Fibroblast of lung (primary cell): ENCODE results near the gene PTCH2. TPM values are rescaled to one million over a fixed set of nuclear protein-coding genes. Genes with fewer than 3 reads are reported as not detected.

Experiments
- DNase-seq, 2 donors: peaks; one replicate each; pipeline versions ENCODE4 v3.0.0 to v3.0.0-alpha.2; 2010; ENCODE audit warnings: low read depth in 2 of 2
- H2AFZ ChIP-seq: 2 replicates; pipeline ENCODE4 v1.5.1; 2012; ENCODE audit warnings: low read length, control low read depth, inconsistent platforms
- H3K27ac ChIP-seq: 2 replicates; pipeline ENCODE4 v1.5.1; 2011; ENCODE audit warnings: low read length, control low read depth; ENCODE audit not compliant: insufficient read depth
- H3K27me3 ChIP-seq: 2 replicates; pipeline ENCODE4 v1.5.1; 2011; ENCODE audit warnings: mild to moderate bottlenecking, low read length; ENCODE audit not compliant: control insufficient read depth, insufficient read depth
- H3K36me3 ChIP-seq: 2 replicates; pipeline ENCODE4 v1.5.1; 2011; ENCODE audit warnings: low read length; ENCODE audit not compliant: control insufficient read depth, insufficient read depth
- H3K4me1 ChIP-seq: 2 replicates; pipeline ENCODE4 v1.5.1; 2011; ENCODE audit warnings: low read length; ENCODE audit not compliant: control insufficient read depth, insufficient read depth; ENCODE audit errors: extremely low read depth
- H3K4me2 ChIP-seq: 2 replicates; pipeline ENCODE4 v1.5.1; 2011; ENCODE audit warnings: low read length, control low read depth; ENCODE audit not compliant: insufficient read depth; ENCODE audit errors: extremely low read depth
- H3K4me3 ChIP-seq, 4 experiments: fragments of 200-600 bp in 1 of 4; sonication (generic) in 1 of 4; replicated peaks in 1 of 4; 2 replicates each; pipeline ENCODE4 v1.5.1; 2011 to 2016; ENCODE audit warnings: low read length in 4 of 4, low read depth in 3 of 4, mild to moderate bottlenecking in 3 of 4, control low read depth in 2 of 4, inconsistent platforms in 1 of 4, mixed read lengths in 1 of 4; ENCODE audit not compliant: insufficient read depth in 1 of 4; ENCODE audit errors: control extremely low read depth in 1 of 4
- H3K79me2 ChIP-seq: 2 replicates; pipeline ENCODE4 v1.5.1; 2012; ENCODE audit warnings: mild to moderate bottlenecking, low read length, inconsistent platforms; ENCODE audit not compliant: control insufficient read depth, insufficient read depth
- H3K9ac ChIP-seq: 2 replicates; pipeline ENCODE4 v1.5.1; 2011; ENCODE audit warnings: mild to moderate bottlenecking, low read length, control low read depth; ENCODE audit not compliant: insufficient read depth
- H3K9me3 ChIP-seq: 2 replicates; pipeline ENCODE4 v1.5.1; 2012; ENCODE audit warnings: low read depth, low read length; ENCODE audit not compliant: control insufficient read depth, insufficient read depth
- H4K20me1 ChIP-seq: 2 replicates; pipeline ENCODE4 v1.5.1; 2011; ENCODE audit warnings: low read length; ENCODE audit not compliant: control insufficient read depth, insufficient read depth; ENCODE audit errors: extremely low read depth
- CTCF ChIP-seq, 2 donors: IDR thresholded peaks in 1 of 2; conservative IDR thresholded peaks in 1 of 2; 1 replicate in 1 of 2; 2 replicates in 1 of 2; pipeline ENCODE4 v1.5.1; 2011 to 2012; ENCODE audit warnings: low read length in 2 of 2, control low read depth in 1 of 2, inconsistent platforms in 1 of 2, low read depth in 1 of 2, mild to moderate bottlenecking in 1 of 2
- EZH2 ChIP-seq: IDR thresholded peaks from 2 replicates; pipeline ENCODE4 v1.5.1; 2012; ENCODE audit warnings: low read length, control low read depth, mild to moderate bottlenecking; ENCODE audit errors: missing control alignments
- polyA plus RNA-seq, 2 donors: library from polyadenylated mRNA; depleted of rRNA in 1 of 2; stranded (reverse) in 1 of 2; unstranded in 1 of 2; fragments of >200 nt; gene quantifications; 2 replicates each; pipeline ENCODE4 v1.2.1, GENCODE V29; 2011 to 2012; ENCODE audit warnings: missing spikeins in 1 of 2
- total RNA-seq: library from RNA; depleted of rRNA; stranded (reverse); fragments of >200 nt; gene quantifications from 2 replicates; pipeline ENCODE4 v1.2.1, GENCODE V29; 2014

The PTCH2 gene
- total and polyA plus RNA-seq, 2 donors (not counting 1 experiment from before 2014, with no cell fraction given) = 0.15 to 0.50 TPM

GRCh38 chr1:44783697-44784093, 59.4 kb downstream of the PTCH2 start:
- no peak for TF ChIP-seq EZH2
- no peak for TF ChIP-seq CTCF (conservative IDR thresholded peaks at IDR 0.05 in 1 of 2, IDR thresholded peaks at IDR 0.05 in 1 of 2; ENCODE audit: low read depth in 1 of 2, low read length in 2 of 2)
- Histone ChIP-seq H3K27ac (no peak overlapping the region), H3K4me1 (peaks cover 8% of the 10 kb centered on the region), H3K4me3 (peak overlapping the region in 2 of 4 experiments; percentile 24 to 40), H3K9ac (peak overlapping the region; percentile 32), H3K36me3 (peaks cover 11% of the 10 kb centered on the region), H3K9me3 (no peaks in the 10 kb centered on the region), H2AFZ (peak overlapping the region; percentile 3), H3K79me2 (peaks cover 1% of the 10 kb centered on the region), H3K27me3 (no peaks in the 10 kb centered on the region), H3K4me2 (peak overlapping the region; percentile 37), H4K20me1 (no peaks in the 10 kb centered on the region)
- no peak for DNase-seq

GRCh38 chr1:44780583-44781121, 62.4 kb downstream of the PTCH2 start:
- Histone ChIP-seq H3K9me3 (no peaks in the 10 kb centered on the region), H3K4me2 (no peak overlapping the region), H3K79me2 (peaks cover 30% of the 10 kb centered on the region), H3K27me3 (no peaks in the 10 kb centered on the region), H3K4me3 (no peak overlapping the region), H4K20me1 (no peaks in the 10 kb centered on the region), H2AFZ (no peak overlapping the region), H3K4me1 (peaks cover 8% of the 10 kb centered on the region), H3K27ac (no peak overlapping the region), H3K9ac (no peak overlapping the region), H3K36me3 (peaks cover 22% of the 10 kb centered on the region)
- DNase-seq = no peak
- TF ChIP-seq CTCF (conservative IDR thresholded peaks at IDR 0.05 in 1 of 2, IDR thresholded peaks at IDR 0.05 in 1 of 2; ENCODE audit: low read depth in 1 of 2, low read length in 2 of 2) (no peak), EZH2 (no peak)

GRCh38 chr1:44778705-44779576, 64.1 kb downstream of the PTCH2 start:
- H3K27ac ChIP-seq = no peak overlapping the region
- peaks cover 34% of the 10 kb centered on the region for H3K79me2 ChIP-seq
- TF ChIP-seq CTCF (conservative IDR thresholded peaks at IDR 0.05 in 1 of 2, IDR thresholded peaks at IDR 0.05 in 1 of 2; ENCODE audit: low read depth in 1 of 2, low read length in 2 of 2) = no peak
- peaks cover 22% of the 10 kb centered on the region for H3K36me3 ChIP-seq
- no peaks in the 10 kb centered on the region for H3K9me3 ChIP-seq
- DNase-seq = no peak
- H3K4me2 ChIP-seq = no peak overlapping the region
- H3K9ac ChIP-seq = no peak overlapping the region
- H4K20me1 ChIP-seq = no peaks in the 10 kb centered on the region
- no peaks in the 10 kb centered on the region for H3K27me3 ChIP-seq
- H2AFZ ChIP-seq = no peak overlapping the region
- peaks cover 6% of the 10 kb centered on the region for H3K4me1 ChIP-seq
- H3K4me3 ChIP-seq = peak overlapping the region in 1 of 4 experiments; percentile 14
